AML-193 (cell line): Measurements from ENCODE around the gene SV2C.

Experiments used
- DNase-seq, 2 experiments: peaks; one replicate each; lab custom pipeline; 2025; lab: John Stamatoyannopoulos, UW

Gene SV2C

GRCh38 chr5:76256116-76256889 lies 173.1 kb downstream of the SV2C start:
- peak; percentile 73 to 82 for DNase-seq

GRCh38 chr5:76257225-76257833 lies 174.1 kb downstream of the SV2C start:
- no peak for DNase-seq

- DNase-seq: no peak
Observed at GRCh38 chr5:76257897-76258296, 174.7 kb downstream of the SV2C start.

- DNase-seq: no peak
Observed at GRCh38 chr5:76264681-76265080, 181.5 kb downstream of the SV2C start.

GRCh38 chr5:76269259-76269931 lies 186.2 kb downstream of the SV2C start:
- DNase-seq: no peak

GRCh38 chr5:76269932-76270610 lies 186.9 kb downstream of the SV2C start:
- no peak for DNase-seq

GRCh38 chr5:76271836-76272235 lies 188.7 kb downstream of the SV2C start:
- DNase-seq: no peak

- DNase-seq: no peak
Observed at GRCh38 chr5:76273206-76273885, 190.2 kb downstream of the SV2C start.

GRCh38 chr5:76274571-76274970 lies 191.4 kb downstream of the SV2C start:
- DNase-seq: no peak

GRCh38 chr5:76277736-76278135 lies 194.6 kb downstream of the SV2C start:
- DNase-seq: no peak

- DNase-seq: no peak
Observed at GRCh38 chr5:76278261-76278789, 195.1 kb downstream of the SV2C start.

- DNase-seq: no peak
Observed at GRCh38 chr5:76280494-76280893, 197.3 kb downstream of the SV2C start.

GRCh38 chr5:76283670-76284069 lies 200.5 kb downstream of the SV2C start:
- no peak for DNase-seq

- no peak for DNase-seq
Observed at GRCh38 chr5:76289692-76290091, 206.5 kb downstream of the SV2C start.

GRCh38 chr5:76290321-76290757 lies 207.2 kb downstream of the SV2C start:
- DNase-seq: no peak

GRCh38 chr5:76291305-76292077 lies 208.3 kb downstream of the SV2C start:
- no peak for DNase-seq

- DNase-seq: peak; percentile 65
Observed at GRCh38 chr5:76292620-76293322, 209.6 kb downstream of the SV2C start.

GRCh38 chr5:76294573-76294972 lies 211.4 kb downstream of the SV2C start:
- peak; percentile 71 to 75 for DNase-seq

- no peak for DNase-seq
Observed at GRCh38 chr5:76298852-76299251, 215.7 kb downstream of the SV2C start.

GRCh38 chr5:76299592-76299991 lies 216.4 kb downstream of the SV2C start:
- no peak for DNase-seq
